ENCODE results near the gene DICER1. TPM values are rescaled to one million over a fixed set of nuclear protein-coding genes. Genes with fewer than 3 reads are reported as not detected.

The DICER1 gene
- polyA plus RNA-seq, 1 donor (not counting 4 experiments of a cell fraction or from before 2014, with no cell fraction given): 31.6 TPM

- TF ChIP-seq EZH2 (IDR thresholded peaks at IDR 0.05; ENCODE audit: low read length): no peak
- TF ChIP-seq, protein P1, sequence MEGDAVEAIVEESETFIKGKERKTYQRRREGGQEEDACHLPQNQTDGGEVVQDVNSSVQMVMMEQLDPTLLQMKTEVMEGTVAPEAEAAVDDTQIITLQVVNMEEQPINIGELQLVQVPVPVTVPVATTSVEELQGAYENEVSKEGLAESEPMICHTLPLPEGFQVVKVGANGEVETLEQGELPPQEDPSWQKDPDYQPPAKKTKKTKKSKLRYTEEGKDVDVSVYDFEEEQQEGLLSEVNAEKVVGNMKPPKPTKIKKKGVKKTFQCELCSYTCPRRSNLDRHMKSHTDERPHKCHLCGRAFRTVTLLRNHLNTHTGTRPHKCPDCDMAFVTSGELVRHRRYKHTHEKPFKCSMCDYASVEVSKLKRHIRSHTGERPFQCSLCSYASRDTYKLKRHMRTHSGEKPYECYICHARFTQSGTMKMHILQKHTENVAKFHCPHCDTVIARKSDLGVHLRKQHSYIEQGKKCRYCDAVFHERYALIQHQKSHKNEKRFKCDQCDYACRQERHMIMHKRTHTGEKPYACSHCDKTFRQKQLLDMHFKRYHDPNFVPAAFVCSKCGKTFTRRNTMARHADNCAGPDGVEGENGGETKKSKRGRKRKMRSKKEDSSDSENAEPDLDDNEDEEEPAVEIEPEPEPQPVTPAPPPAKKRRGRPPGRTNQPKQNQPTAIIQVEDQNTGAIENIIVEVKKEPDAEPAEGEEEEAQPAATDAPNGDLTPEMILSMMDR (optimal IDR thresholded peaks at IDR 0.05 in 1 of 3, IDR thresholded peaks at IDR 0.05 in 1 of 3, conservative IDR thresholded peaks at IDR 0.05 in 1 of 3; ENCODE audit: extremely low read depth in 1 of 3, insufficient read depth in 2 of 3, low read length in 3 of 3): no peak
- H3K9me3 ChIP-seq (ENCODE audit: control insufficient read depth, low read depth, low read length): no peaks in the 10 kb centered on the region
Measured at GRCh38 chr14:95072310-95072905, 84.9 kb downstream of the DICER1 start.

DNA sequence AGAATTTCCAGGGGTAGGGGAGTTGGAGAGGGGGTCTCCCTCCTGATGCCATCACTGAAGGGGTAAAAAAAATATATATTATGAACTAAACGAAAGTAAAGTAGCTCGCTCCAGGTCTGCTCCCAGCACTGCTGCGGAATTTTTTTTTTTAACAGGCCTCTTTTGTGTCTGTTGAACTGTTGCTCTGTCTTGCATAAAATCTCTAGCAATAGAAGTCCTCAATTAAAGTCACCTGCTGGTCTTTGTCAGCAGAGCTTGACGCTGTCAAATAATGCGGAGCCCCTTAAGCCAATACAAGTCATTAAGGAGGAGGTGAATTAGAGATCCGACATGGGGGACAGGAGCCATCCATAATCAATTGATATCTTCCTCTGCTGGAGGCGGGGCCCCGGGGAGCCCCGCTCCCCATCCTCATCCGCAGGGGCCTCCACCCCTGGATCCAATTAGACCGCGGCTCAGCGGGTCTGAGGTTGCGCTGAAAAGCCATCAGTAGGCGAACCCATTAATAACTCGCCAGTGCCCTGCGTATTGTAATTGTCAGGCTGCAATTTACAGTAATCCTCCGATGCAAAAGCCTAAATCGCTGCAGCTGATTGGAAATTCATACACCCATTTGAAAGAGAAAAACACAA lies 85.6 kb downstream of the DICER1 start:
- H3K4me3 ChIP-seq (ENCODE audit: control insufficient read depth in 2 of 3, extremely low read depth in 1 of 3, insufficient read depth in 2 of 3, low read depth in 1 of 3, low read length in 3 of 3): no peak overlapping the region
- FAIRE-seq (no peak), DNase-seq (ENCODE audit: low read depth, low spot score) (no peak)
- H2AFZ ChIP-seq (ENCODE audit: control insufficient read depth, low read length): no peak overlapping the region
- H3K4me1 ChIP-seq (ENCODE audit: control insufficient read depth, extremely low read depth, insufficient read depth, low read length): no peaks in the 10 kb centered on the region
- no peaks in the 10 kb centered on the region for H3K9me3 ChIP-seq (ENCODE audit: control insufficient read depth, low read depth, low read length)
- dilution Hi-C loops (cut with MboI; ENCODE audit: extremely low pct_ligation_motif_present, low sequenced_read_pairs): no loop called here
- no peaks in the 10 kb centered on the region for H3K79me2 ChIP-seq (ENCODE audit: control insufficient read depth, insufficient read depth, low read length)
- H3K9me1 ChIP-seq (ENCODE audit: control insufficient read depth, extremely low read depth, insufficient read depth, low read length): no peaks in the 10 kb centered on the region
- H3K9ac ChIP-seq (ENCODE audit: control insufficient read depth, extremely low read depth, insufficient read depth, low read length): no peak overlapping the region
- TF ChIP-seq, protein P1 (optimal IDR thresholded peaks at IDR 0.05 in 1 of 3, IDR thresholded peaks at IDR 0.05 in 1 of 3, conservative IDR thresholded peaks at IDR 0.05 in 1 of 3; ENCODE audit: extremely low read depth in 1 of 3, insufficient read depth in 2 of 3, low read length in 3 of 3): no peak
- no peak for TF ChIP-seq EZH2 (IDR thresholded peaks at IDR 0.05; ENCODE audit: low read length)
- no peak overlapping the region for H3K27ac ChIP-seq (ENCODE audit: control insufficient read depth, insufficient read depth, low read length)
- H3K27me3 ChIP-seq (ENCODE audit: control insufficient read depth, extremely low read depth, insufficient read depth, low read length): peaks cover 3% of the 10 kb centered on the region
- no peaks in the 10 kb centered on the region for H4K20me1 ChIP-seq (ENCODE audit: control insufficient read depth, extremely low read depth, insufficient read depth, low read length)
- H3K36me3 ChIP-seq (ENCODE audit: control insufficient read depth in 2 of 2, extremely low read depth in 1 of 2, insufficient read depth in 2 of 2, low read length in 2 of 2): no peaks in the 10 kb centered on the region
- no peak overlapping the region for H3K4me2 ChIP-seq (ENCODE audit: control insufficient read depth, extremely low read depth, insufficient read depth, low read depth, low read length)

More at GRCh38 chr14:95072310-95072905, 84.9 kb downstream of the DICER1 start:
- no peak overlapping the region for H3K27ac ChIP-seq (ENCODE audit: control insufficient read depth, insufficient read depth, low read length)
- H3K27me3 ChIP-seq (ENCODE audit: control insufficient read depth, extremely low read depth, insufficient read depth, low read length): peaks cover 3% of the 10 kb centered on the region
- no peaks in the 10 kb centered on the region for H3K36me3 ChIP-seq (ENCODE audit: control insufficient read depth in 2 of 2, extremely low read depth in 1 of 2, insufficient read depth in 2 of 2, low read length in 2 of 2)
- DNase-seq (ENCODE audit: low read depth, low spot score) (no peak), FAIRE-seq (no peak)
- no peak overlapping the region for H3K4me3 ChIP-seq (ENCODE audit: control insufficient read depth in 2 of 3, extremely low read depth in 1 of 3, insufficient read depth in 2 of 3, low read depth in 1 of 3, low read length in 3 of 3)
- no peaks in the 10 kb centered on the region for H4K20me1 ChIP-seq (ENCODE audit: control insufficient read depth, extremely low read depth, insufficient read depth, low read length)
- no peak overlapping the region for H3K4me2 ChIP-seq (ENCODE audit: control insufficient read depth, extremely low read depth, insufficient read depth, low read depth, low read length)
- H3K4me1 ChIP-seq (ENCODE audit: control insufficient read depth, extremely low read depth, insufficient read depth, low read length): no peaks in the 10 kb centered on the region
- dilution Hi-C loops (cut with MboI; ENCODE audit: extremely low pct_ligation_motif_present, low sequenced_read_pairs): no loop called here
- no peak overlapping the region for H3K9ac ChIP-seq (ENCODE audit: control insufficient read depth, extremely low read depth, insufficient read depth, low read length)
- no peaks in the 10 kb centered on the region for H3K79me2 ChIP-seq (ENCODE audit: control insufficient read depth, insufficient read depth, low read length)
- no peaks in the 10 kb centered on the region for H3K9me1 ChIP-seq (ENCODE audit: control insufficient read depth, extremely low read depth, insufficient read depth, low read length)
- H2AFZ ChIP-seq (ENCODE audit: control insufficient read depth, low read length): no peak overlapping the region
